GM12878 (cell line): ENCODE measurements around the gene TDRD7. TPM values are rescaled to one million over a fixed set of nuclear protein-coding genes. Genes with fewer than 3 reads are reported as not detected.

Experiments used
- ATAC-seq: fragments of 200-7000 bp; cut with Tn5 transposase; 3 replicates; pipeline ENCODE4 v1.9.1; 2020; ENCODE audit warnings: mild to moderate bottlenecking, moderate library complexity
- BruUV-seq: library from RNA; stranded (reverse); fragments of 400-500 nt; replicated peaks from 2 replicates; lab custom pipeline; 2021; lab: Mats Ljungman, UMichigan
- CTCF ChIA-PET: fragments of 300-600 bp; sonication (Branson Sonifier 250); formaldehyde crosslinking; extraction: SDS; loops from one replicate; lab custom pipeline; 2021; ENCODE audit warnings: inconsistent platforms; lab: Yijun Ruan, JAX
- POLR2A ChIA-PET: fragments of 350-600 bp; formaldehyde crosslinking; extraction: SDS; loops from one replicate; lab custom pipeline; 2021; ENCODE audit warnings: inconsistent platforms; lab: Charles Lee
- RAD21 ChIA-PET: fragments of 300-600 bp; sonication (Branson Sonifier 250); formaldehyde crosslinking; loops from one replicate; lab custom pipeline; 2023; ENCODE audit warnings: antibody characterized with exemption; ENCODE audit not compliant: unreplicated experiment; lab: Charles Lee
- SMC1A ChIA-PET: fragments of 300-600 bp; sonication (Branson Sonifier 250); formaldehyde crosslinking; loops from one replicate; lab custom pipeline; 2023; ENCODE audit not compliant: unreplicated experiment, uncharacterized antibody; lab: Charles Lee
- DNase-seq: peaks from one replicate; pipeline ENCODE4 v3.0.0-alpha.2; 2011; ENCODE audit warnings: low read depth, low spot score
- FAIRE-seq: peaks from 3 replicates; lab custom pipeline; 2011; peaks lifted over from hg19 to GRCh38; lab: Jason Lieb, UNC
- H2AFZ ChIP-seq: 2 replicates; pipeline ENCODE4 v1.6.0; 2011; ENCODE audit warnings: low read depth, low read length, control low read depth; ENCODE audit not compliant: control insufficient read depth
- H3K27ac ChIP-seq: 2 replicates; pipeline ENCODE4 v1.5.1; 2011; ENCODE audit warnings: control low read depth; ENCODE audit not compliant: control insufficient read depth, insufficient read depth
- H3K27me3 ChIP-seq, 2 experiments: replicated peaks in 1 of 2; 2 replicates each; pipeline versions ENCODE4 v1.6.0 to v1.6.1; 2011; ENCODE audit warnings: low read length in 1 of 2; ENCODE audit not compliant: control insufficient read depth in 2 of 2, insufficient read depth in 2 of 2
- H3K36me3 ChIP-seq, 2 experiments: 2 replicates each; pipeline ENCODE4 v1.5.1; 2011; ENCODE audit warnings: low read length in 1 of 2; ENCODE audit not compliant: control insufficient read depth in 2 of 2, insufficient read depth in 2 of 2
- H3K4me1 ChIP-seq: 2 replicates; pipeline ENCODE4 v1.6.1; 2011; ENCODE audit warnings: mild to moderate bottlenecking, low read length, moderate library complexity, mixed read lengths; ENCODE audit not compliant: control insufficient read depth, insufficient read depth
- H3K4me2 ChIP-seq: 2 replicates; pipeline ENCODE4 v1.6.0; 2011; ENCODE audit warnings: control low read depth; ENCODE audit not compliant: control insufficient read depth, insufficient read depth
- H3K4me3 ChIP-seq: fragments of 200-600 bp; sonication (generic); 2 replicates; pipeline ENCODE4 v1.5.1; 2016
- H3K79me2 ChIP-seq: 2 replicates; pipeline ENCODE4 v1.6.0; 2011; ENCODE audit warnings: low read length; ENCODE audit not compliant: control insufficient read depth, insufficient read depth
- H3K9ac ChIP-seq: 2 replicates; pipeline ENCODE4 v1.8.0; 2011; ENCODE audit warnings: low read length, control low read depth, mixed read lengths; ENCODE audit not compliant: control insufficient read depth, insufficient read depth
- H3K9me3 ChIP-seq: replicated peaks from 3 replicates; pipeline ENCODE4 v1.5.1; 2011; ENCODE audit warnings: mild to moderate bottlenecking, low read length; ENCODE audit not compliant: control insufficient read depth, insufficient read depth
- H4K20me1 ChIP-seq: 2 replicates; pipeline ENCODE4 v1.6.0; 2011; ENCODE audit not compliant: control insufficient read depth, insufficient read depth
- ATF3 ChIP-seq: IDR thresholded peaks from 2 replicates; pipeline ENCODE4 v1.6.1; 2011; ENCODE audit warnings: low read depth, mild to moderate bottlenecking, low read length, moderate library complexity, borderline replicate concordance; ENCODE audit errors: extremely low read depth
- BRCA1 ChIP-seq: IDR thresholded peaks from 2 replicates; pipeline ENCODE4 v1.6.1; 2011; ENCODE audit warnings: low read depth, low read length, improper control_type of control experiment
- CHD1 ChIP-seq: IDR thresholded peaks from 2 replicates; pipeline ENCODE4 v1.6.1; 2012; ENCODE audit warnings: low read depth, low read length, improper control_type of control experiment
- E2F4 ChIP-seq: IDR thresholded peaks from 2 replicates; pipeline ENCODE4 v1.6.1; 2012; ENCODE audit warnings: low read depth, low read length, improper control_type of control experiment
- EGR1 ChIP-seq, 2 experiments: IDR thresholded peaks; 1 replicate in 1 of 2; 2 replicates in 1 of 2; pipeline ENCODE4 v1.6.1; 2011 to 2012; ENCODE audit warnings: low read depth in 2 of 2, low read length in 2 of 2, borderline replicate concordance in 1 of 2, mild to moderate bottlenecking in 1 of 2, moderate library complexity in 1 of 2
- IKZF1 ChIP-seq: fragments of 450-650 bp; conservative IDR thresholded peaks from 2 replicates; pipeline ENCODE4 v1.6.1; 2017; ENCODE audit warnings: antibody characterized with exemption, mild to moderate bottlenecking
- IKZF2 ChIP-seq, 2 experiments: fragments of 450-650 bp; IDR thresholded peaks; 2 replicates each; pipeline ENCODE4 v1.6.1; 2017; ENCODE audit warnings: mild to moderate bottlenecking in 2 of 2, moderate library complexity in 2 of 2
- IRF3 ChIP-seq: fragments of 450-650 bp; IDR thresholded peaks from 2 replicates; pipeline ENCODE4 v1.6.1; 2014; ENCODE audit warnings: mild to moderate bottlenecking
- MEF2B ChIP-seq: fragments of 450-650 bp; IDR thresholded peaks from 2 replicates; pipeline ENCODE4 v1.6.1; 2018; ENCODE audit warnings: mild to moderate bottlenecking, moderate library complexity; ENCODE audit not compliant: partially characterized antibody, poor library complexity, severe bottlenecking
- MYB ChIP-seq: fragments of 150-350 bp; IDR thresholded peaks from 2 replicates; pipeline ENCODE4 v1.6.1; 2014; ENCODE audit warnings: mild to moderate bottlenecking, low read depth, low read length, borderline replicate concordance
- NR2C1 ChIP-seq: fragments of 450-650 bp; IDR thresholded peaks from 2 replicates; pipeline ENCODE4 v1.6.1; 2017; ENCODE audit warnings: antibody characterized with exemption, mild to moderate bottlenecking, moderate library complexity
- NR2F1 ChIP-seq: fragments of 450-650 bp; conservative IDR thresholded peaks from 2 replicates; pipeline ENCODE4 v1.6.1; 2017; ENCODE audit warnings: mild to moderate bottlenecking
- SIX5 ChIP-seq: IDR thresholded peaks from 2 replicates; pipeline ENCODE4 v1.6.1; 2011; ENCODE audit warnings: mild to moderate bottlenecking, low read depth, low read length, moderate library complexity; ENCODE audit not compliant: severe bottlenecking
- USF2 ChIP-seq: IDR thresholded peaks from 2 replicates; pipeline ENCODE4 v1.6.1; 2011; ENCODE audit warnings: low read depth, low read length, improper control_type of control experiment, borderline replicate concordance
- ZNF207 ChIP-seq: fragments of 450-650 bp; IDR thresholded peaks from 2 replicates; pipeline ENCODE4 v1.6.1; 2014; ENCODE audit warnings: antibody characterized with exemption, mild to moderate bottlenecking, borderline replicate concordance
- WGBS: methylation state at CpG from one replicate; pipeline ENCODE4 v1.1.6; 2016; ENCODE audit warnings: low lambda C conversion rate; ENCODE audit not compliant: insufficient replicate concordance, insufficient coverage; ENCODE audit errors: missing lambda C conversion rate; 5-methylcytosine and 5-hydroxymethylcytosine counted together
- in situ Hi-C: fragments of 300-500 bp; cut with MboI; formaldehyde crosslinking; loops from 9 replicates; pipeline ENCODE4 v1.14.3; 2018; ENCODE audit warnings: mixed read lengths
- intact Hi-C: fragments of 100-400 bp; cut with micrococcal nuclease; formaldehyde crosslinking; loops from one replicate; pipeline ENCODE4 v1.14.2; 2022; ENCODE audit not compliant: unreplicated experiment
- polyA plus RNA-seq, 11 experiments: library from polyadenylated mRNA; depleted of rRNA in 4 of 11; unstranded in 6 of 11; stranded (reverse) in 5 of 11; fragments of >200 nt; fragmentation: Nextera tagmentation in 4 of 11; fragmentation: Illumina TruSeq in 1 of 11; extraction: Ambion mirVana in 4 of 11; extraction: Trizol in 1 of 11; gene quantifications; 1 replicate in 1 of 11; 2 replicates in 10 of 11; pipeline versions ENCODE4 v1.2.1 to v1.2.3, GENCODE V29; 2011 to 2016; ENCODE audit warnings: inconsistent platforms in 2 of 11, missing spikeins in 2 of 11, low read depth in 1 of 11
- total RNA-seq, 4 experiments: library from RNA; depleted of rRNA in 3 of 4; stranded (reverse); fragments of >200 nt in 3 of 4; fragmentation: Illumina TruSeq in 1 of 4; extraction: Trizol in 1 of 4; gene quantifications; 2 replicates each; pipeline versions ENCODE4 v1.2.1 to v1.2.3, GENCODE V29; 2013 to 2021

The TDRD7 gene
- total and polyA plus RNA-seq, 10 of the 15 experiments (the other 5 are each of a cell fraction or from before 2014, with no cell fraction given), result 5.7 to 26.4 (median 16.2) TPM

- ChIA-PET POLR2A (interaction anchor here (1.4 kb wide), 1 partner anchor 25 kb away, joined by 3 read pairs; no protein-coding TSS in a partner anchor), SMC1A (interaction anchor here (0.9 to 3.5 kb wide), 8 partner anchors 8 to 526 kb away, joined by 3 to 18 read pairs (median 4); no protein-coding TSS in a partner anchor), CTCF (interaction anchor here (0.7 to 7.1 kb wide), 6 partner anchors 8 to 526 kb away, joined by 3 to 157 read pairs (median 5); partner anchors contain the start of gene TDRD7), RAD21 (interaction anchor here (0.8 to 1.0 kb wide), 3 partner anchors 14 to 528 kb away, joined by 3 to 4 read pairs (median 4); partner anchors contain the start of gene ZNF782)
- H3K4me1 ChIP-seq, result peaks cover 11% of the 10 kb centered on the region
- no peaks in the 10 kb centered on the region for H3K79me2 ChIP-seq
- no TSS peak for BruUV-seq
- intact Hi-C loops, result no loop called here
- no peak overlapping the region for H3K4me3 ChIP-seq
- no peak for FAIRE-seq
- in situ Hi-C loops, result no loop called here
- no peak overlapping the region for H3K9ac ChIP-seq
- no peaks in the 10 kb centered on the region for H3K36me3 ChIP-seq
- 34% methylated on average over 2 of the region's 2 CpGs for WGBS
- no peaks in the 10 kb centered on the region for H4K20me1 ChIP-seq
- H3K4me2 ChIP-seq, result no peak overlapping the region
- no peak for DNase-seq
- H3K27ac ChIP-seq, result no peak overlapping the region
- no peak overlapping the region for H2AFZ ChIP-seq
- peak; percentile 45 for ATAC-seq
- no peaks in the 10 kb centered on the region for H3K9me3 ChIP-seq
- H3K27me3 ChIP-seq, result no peaks in the 10 kb centered on the region
- TF ChIP-seq USF2 (no peak), IKZF1 (peak; percentile 29; the same call in 1 of the 2 replicates), IKZF2 (IDR thresholded peaks at IDR 0.05) (peak in 1 of 2 experiments; percentile 29; a peak in 2 of 4 replicates), NR2F1 (peak; percentile 84), SIX5 (no peak), ATF3 (no peak), E2F4 (no peak), MEF2B (peak; percentile 46), BRCA1 (no peak), CHD1 (no peak), EGR1 (IDR thresholded peaks at IDR 0.05; ENCODE audit: borderline replicate concordance in 1 of 2, low read depth in 2 of 2, low read length in 2 of 2) (no peak), ZNF207 (no peak), IRF3 (no peak), NR2C1 (peak; percentile 61), MYB (no peak)
These were observed 29.7 kb upstream of the TDRD7 start for GRCh38 chr9:97382099-97382718.
